Kidney glomerular epithelial cell (primary cell): ENCODE measurements around the gene LPAR6.

Source experiments
- DNase-seq: peaks from one replicate; lab custom pipeline; 2025; lab: John Stamatoyannopoulos, UW

The LPAR6 gene

GRCh38 chr13:48369988-48370387 is 42.9 kb downstream of the LPAR6 start:
- no peak for DNase-seq
